NCI-H345 (cell line): ENCODE measurements around the gene COL7A1.

Experiments used
- DNase-seq: peaks from one replicate; lab custom pipeline; 2025; lab: John Stamatoyannopoulos, UW

COL7A1 gene

DNA sequence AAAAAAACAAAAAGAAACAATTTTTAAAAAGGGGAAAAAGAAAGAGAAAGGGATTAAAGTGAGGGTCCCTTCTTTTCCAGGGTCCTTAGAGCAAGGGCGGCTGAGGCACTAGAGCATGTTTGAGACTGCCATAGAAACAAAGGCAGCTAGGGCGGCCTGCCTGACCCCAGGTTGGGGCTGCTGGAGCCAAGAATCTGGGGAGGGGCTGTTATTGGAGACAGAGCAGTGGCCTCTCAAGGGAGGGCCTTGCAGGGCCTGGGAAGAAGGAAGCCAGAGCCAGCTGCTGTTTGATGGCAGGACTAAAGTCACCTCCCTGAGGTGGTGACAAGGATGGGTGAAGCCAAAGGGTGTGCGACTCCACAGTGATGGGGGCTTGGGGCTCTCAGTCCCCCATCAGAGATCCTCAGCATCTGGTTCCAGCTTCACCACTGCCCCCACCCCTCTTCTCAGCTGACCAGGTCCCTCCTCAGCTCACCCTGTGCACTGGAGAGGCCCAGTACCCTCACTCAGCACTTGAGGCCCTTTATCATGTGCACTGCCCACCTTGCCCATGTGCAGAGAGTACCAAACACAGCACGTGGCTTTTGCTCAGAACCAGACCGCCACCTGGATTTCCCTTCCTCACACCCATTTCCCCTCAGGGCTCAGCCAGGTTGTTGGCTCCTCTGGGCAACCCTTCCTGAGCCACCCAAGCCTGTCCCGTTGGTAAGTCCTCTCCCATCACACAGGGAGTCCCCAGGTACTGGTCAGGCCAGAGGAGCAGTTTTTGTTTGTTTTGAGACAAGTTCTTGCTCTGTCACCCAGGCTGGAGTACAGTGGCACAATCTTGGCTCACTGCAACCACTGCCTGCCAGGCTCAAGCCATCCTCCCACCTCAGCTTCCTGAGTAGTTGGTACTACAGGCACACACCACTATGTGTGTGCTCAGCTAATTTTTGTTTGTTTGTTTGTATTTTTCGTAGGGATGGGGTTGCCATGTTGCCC, 24.7 kb upstream of the COL7A1 start:
- DNase-seq = no peak

DNA sequence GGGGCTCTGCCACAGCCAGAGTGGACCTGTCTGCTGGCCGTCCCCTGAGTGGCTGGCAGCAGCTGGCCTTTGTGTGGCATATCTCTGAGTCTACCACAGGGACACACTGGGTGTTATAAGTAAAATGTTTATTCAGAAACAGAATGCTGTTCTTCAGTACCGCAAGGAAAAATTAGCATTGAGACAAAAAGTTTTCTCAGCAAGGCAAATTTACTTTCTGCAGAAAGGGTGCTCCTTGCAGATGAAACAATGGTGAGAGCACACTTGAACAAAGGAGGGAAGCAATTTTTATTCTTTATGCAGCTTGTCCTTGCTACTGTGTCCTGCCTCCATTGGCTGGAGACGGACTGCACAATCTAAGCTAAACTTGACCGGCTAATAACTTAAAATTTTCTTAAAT, 22.4 kb upstream of the COL7A1 start:
- no peak for DNase-seq

DNA sequence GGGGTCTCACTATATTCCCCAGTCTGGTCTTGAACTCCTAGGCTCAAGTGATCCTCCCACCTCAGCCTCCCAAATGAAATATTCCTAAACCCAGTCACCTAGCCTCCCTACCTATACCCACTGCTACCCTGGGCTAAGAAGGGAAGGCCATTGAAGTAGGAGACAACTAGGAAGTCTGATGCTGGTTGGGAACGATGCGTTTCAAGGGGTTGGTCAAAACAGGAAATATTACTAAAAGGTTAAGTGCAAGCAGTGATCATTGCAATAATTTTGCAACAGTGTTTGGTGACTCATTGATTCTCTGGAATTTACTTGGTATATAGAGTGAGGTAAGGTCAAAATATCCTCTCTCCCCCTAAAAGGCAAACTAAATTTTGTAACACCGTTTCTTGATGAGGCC, 18.9 kb upstream of the COL7A1 start:
- no peak for DNase-seq

DNA sequence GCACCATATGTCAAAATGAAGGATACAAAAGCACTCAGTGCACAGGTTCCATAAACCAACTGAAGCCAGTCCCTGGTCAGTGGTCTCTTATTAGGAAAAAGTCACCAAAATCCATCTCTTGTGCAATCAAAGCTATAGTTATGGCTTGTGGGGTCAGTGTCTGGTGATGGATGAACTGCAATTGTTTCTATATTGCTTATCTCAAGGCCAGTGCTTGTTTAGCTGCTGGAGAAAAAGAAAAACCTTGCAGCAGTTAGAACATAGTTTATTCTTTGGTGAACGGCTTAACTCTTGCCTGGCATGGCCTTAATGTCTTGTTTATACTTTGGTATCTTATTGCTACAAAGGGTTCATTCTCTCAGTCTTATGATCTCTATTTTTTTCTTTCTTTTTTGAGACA, 17.2 kb upstream of the COL7A1 start:
- no peak for DNase-seq

DNA sequence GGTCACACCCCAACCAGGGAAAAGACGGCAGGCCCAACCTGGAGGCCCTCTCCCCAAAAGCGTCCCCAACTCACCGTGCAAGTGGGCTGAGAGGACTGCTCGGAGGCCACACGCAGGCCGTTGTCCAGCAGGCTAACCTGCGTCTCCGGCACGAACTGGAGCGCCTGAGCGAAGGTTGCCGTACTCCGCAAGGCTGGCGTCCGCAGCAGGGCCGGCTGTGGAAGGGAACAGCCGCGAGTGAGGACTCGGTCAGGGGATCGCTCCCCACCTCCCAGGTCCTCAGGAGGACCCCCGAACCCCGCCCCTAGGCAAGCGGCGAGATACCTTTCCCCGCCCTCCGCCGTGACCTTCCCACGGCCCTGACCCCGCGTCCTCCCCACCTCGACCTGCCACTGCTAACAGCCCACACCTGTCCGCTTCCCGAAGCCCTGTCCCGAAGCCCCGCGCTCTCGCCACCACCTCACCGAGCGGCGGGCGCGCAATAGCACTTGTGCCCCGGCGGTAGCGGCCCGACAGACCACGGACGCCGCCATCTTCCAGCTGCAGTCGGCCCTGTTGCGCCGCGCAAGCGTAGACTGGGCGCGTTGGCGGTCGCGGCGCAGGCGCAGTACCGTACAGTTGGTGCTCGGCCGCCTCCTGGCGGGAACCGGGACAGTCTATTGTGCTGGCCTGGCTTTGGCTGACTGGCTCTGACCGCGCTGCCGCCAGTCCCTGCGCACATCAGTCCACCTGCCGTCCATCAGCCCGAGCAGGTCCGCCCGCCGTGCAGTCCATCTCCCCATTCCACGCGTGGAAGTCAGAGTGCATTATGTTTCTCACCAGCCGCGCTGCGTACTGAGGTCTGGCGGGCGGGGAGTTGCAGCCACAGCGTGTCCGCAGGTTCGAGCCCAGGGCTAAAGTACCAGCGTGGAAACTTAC, 14.2 kb upstream of the COL7A1 start, which contains the start of gene UQCRC1:
Gene UQCRC1 (minus strand): TSS at position 559 of the 918 bp plus-strand sequence. CDS start 26 bp downstream, at position 533.
- DNase-seq = peak; percentile 87

DNA sequence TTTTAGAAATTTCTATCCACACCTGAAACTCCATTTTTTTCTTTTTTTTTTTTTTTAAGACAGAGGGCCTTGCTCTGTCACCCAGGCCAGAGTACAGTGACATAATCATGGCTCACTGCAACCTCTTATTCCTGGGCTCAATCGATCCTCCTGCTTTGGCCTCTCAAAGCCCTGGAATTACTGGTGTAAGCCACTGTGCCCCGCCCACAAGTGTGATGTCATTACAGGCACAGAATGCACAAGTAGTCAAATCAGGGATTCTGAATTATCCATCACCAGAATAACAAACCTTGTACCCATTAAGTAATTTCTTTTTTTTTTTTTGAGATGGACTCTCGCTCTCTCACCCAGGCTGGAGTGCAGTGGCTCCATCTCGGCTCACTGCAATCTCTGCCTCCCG, 12.4 kb upstream of the COL7A1 start:
- no peak for DNase-seq

DNA sequence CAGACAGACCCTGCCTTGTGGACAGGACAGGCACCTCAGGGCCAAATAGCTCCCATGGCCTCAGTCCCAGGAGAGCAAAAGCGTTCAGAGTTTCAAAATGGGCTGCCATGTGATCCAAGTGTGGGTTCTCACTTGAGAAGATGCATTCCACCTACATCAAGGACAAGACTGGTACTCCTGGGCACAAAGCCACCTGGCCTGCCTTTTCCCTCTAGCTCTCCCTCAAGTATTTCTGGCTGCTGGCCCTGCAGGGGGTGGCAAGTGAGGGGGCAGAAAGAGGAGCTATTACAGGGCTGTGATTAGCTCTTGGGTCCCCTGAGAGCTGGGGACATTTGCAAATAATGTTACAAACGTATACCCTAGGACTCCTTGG, 6.5 kb upstream of the COL7A1 start:
- DNase-seq = no peak

DNA sequence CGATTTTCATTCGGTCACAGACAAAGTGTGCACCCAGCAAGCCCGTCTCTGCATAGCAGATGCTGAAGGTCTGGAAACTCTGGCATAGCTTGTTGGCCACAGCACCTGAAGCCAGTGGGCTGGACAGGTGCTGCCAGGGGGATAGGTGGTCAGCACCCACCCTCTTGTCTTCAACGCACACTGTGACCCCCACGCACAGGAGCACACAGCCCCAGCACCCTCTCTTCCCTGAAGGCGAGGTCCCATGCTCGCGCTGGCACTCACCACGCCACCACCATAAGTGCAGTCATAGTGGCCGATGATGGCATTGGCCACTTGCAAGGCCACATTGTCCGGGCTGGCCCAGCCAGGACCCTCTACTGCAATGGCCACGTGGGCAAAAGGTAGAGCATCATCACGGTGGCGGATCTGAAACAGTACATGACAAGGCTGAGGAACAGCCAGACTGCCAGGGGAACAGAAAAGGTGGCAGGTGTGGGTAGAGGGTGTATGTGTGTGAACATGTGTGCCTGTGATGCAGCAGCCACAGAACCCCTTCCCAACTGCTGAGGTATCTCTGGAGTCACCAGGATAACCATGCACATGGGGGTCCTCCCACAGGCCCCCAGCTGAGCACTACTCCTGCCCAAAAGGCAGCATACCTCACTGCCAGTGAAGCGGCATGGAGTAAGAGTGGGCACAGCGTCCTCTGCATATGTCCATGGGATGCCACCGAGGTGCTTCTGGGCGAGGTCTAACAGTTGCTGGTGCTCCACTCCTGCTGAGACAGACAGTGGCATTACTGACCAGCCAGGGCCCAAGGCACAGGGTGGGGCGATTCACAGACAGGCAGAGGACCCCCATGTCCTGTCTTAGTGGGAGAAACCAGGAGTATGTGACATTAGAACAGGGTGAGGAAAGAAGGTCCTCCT, 5.8 kb upstream of the COL7A1 start:
- no peak for DNase-seq

DNA sequence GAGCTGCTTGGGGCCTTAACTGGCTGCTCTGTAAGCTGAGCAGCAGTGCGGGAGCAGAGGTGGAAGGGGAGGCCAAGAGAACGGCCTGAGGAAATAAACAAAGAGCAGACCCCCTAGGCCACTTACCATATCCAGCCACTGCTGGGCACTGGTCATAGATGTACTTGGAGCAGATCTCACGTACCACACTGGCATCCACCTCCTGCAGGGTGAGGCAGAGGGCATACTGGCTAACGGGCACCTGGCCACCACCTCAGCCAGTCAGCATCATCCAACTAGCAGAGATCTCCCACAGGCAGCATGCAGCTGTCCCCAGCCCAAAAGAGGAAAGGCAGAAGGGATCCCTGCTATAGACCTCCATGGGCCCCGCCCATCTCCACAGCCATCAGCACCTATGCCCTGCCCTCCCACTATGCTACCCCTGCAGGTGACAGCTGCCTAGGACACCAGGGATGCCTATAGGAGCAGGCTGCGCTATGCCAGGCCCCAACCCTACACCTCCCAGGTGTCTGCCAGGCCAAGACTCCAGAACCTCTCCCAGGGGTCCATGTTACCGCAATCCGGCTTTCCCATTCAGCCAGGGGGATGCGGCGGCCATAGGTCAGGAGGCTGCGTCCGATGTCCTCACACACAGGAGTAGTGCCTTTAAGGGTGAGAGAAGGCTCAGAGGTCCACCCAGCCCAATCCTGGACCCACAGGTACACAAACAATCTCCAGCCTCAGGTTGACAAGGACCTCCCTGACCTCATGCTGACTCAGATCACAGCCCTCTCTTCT, 4.6 kb upstream of the COL7A1 start:
- DNase-seq = no peak

DNA sequence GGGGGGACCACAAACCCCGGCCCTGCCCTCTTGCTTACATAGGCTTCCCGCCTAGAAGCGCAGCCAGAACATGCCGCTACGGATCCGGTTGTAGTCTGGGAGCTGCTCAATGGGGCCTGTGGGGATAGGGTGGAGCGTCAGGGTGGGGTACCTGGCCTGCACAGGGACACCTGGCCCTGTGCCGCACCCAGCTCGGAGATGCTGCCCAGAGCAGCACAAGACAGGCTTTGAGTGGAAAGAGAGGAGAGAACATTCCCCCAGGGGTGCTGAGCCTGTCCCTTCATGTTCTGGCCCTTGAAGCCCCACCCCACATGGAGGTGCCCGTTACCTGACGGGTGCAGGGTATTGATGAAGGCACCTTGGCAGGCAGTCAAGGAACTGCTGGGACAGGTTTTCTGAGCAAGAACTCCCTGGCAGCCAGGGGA, 4.0 kb upstream of the COL7A1 start:
- no peak for DNase-seq

DNA sequence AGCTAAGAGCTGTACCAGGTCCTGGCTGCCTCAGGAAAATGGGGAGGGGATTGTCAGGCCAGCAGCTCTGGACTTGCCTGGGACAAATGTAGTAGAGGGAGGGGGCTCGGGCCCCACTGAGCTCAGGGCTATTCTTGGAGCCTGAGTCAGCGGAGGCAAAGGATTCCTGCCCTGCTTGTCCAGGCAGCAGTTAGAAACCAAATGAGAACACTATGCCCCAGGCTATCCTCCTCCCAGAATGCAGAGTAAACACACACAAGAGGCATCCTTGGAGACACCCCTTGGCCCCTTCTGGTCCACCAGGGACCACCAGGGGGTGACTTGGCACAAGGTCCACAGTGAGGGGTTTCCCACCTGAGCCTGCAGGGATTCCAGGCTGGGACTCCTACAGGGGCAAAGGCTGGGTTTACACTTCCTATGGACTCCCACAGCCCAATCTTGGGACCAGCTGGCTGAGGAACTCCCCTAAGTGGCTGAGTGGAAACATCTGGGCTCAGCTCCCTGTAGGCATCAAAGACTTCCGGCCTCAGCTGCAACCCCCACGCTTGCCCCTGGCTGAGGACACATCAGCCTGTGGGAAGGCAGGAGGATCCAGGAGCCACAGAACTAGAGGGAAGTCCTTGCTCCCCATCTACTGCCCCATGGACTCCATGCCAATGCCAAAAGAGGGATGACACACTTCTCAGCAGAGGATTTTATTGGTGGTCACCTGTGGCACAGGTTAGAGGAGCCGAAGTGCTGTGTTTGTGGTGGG, 3.4 kb upstream of the COL7A1 start:
- DNase-seq = no peak

DNA sequence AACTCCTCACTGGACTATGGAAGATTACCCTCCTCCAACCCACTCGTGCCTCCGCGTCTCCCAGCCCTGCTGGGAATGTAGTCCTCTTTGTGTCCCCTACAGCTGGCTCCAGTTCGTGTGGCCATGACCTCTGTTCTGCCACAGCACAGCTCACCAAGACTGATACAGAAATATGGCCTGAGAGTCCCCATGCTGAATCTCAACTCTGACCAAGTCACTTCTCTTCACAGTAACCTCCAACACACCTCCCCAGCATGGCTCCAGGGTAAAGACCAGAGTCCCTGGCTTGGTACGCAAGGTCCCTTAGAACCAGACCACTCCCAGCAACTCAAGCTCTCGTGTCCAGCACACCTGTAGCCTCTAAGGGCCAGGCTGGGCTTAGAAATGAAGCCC, 2.3 kb upstream of the COL7A1 start:
- no peak for DNase-seq

DNA sequence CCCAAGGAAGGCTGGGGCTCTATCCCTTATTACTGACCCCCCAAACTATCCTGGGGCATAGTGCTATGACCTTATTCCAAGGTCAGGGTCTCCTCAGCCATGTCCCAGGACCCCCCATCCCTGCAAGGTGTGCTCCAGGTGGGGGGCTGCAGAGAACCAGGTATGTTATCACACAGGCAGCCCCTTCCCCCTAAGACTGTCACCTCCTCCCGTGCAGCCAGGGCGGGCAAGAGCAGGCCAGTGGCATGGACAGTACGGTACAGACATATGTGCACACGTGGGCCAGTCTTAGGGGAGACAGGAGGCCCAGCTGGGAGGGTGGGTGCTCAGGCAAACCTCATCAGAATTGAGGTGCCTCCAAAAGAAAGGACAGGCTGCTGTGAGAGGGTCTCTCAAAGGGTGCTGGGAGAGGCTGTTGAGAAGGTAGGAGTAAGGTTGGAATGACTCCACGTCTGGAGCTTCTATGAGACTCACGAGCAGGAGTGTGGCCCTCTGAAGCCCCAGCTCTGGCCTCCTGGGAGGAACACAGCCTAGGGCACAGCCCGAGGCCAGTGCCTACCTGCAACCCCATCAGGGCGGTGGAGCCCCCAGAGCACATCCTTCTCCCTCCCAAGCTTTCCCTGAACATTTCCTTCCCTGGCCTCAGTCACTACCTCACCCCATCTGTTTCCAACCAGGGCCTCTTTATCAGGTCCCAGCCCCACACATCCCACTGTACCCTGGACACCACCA, 1.7 kb upstream of the COL7A1 start:
- DNase-seq = no peak

DNA sequence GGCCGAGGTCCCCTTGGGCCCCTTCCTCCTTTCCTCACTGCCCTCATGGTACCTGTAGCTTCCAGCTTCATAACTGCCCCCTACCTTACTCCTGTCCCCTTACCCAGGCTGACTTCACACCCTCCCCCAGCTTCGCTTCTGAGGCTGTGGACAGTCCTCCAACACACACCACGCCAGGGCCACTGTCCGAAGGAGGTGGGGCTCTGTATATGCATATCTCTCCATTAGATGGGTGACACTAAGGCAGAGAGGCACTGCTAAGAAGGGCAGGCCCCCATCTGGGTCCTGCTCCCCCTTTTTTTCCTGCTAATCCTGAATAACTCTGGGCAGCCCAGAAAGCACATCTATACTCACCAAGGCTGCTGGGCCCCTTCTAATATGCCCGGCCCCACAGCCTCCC, 1.0 kb upstream of the COL7A1 start:
- DNase-seq = no peak

DNA sequence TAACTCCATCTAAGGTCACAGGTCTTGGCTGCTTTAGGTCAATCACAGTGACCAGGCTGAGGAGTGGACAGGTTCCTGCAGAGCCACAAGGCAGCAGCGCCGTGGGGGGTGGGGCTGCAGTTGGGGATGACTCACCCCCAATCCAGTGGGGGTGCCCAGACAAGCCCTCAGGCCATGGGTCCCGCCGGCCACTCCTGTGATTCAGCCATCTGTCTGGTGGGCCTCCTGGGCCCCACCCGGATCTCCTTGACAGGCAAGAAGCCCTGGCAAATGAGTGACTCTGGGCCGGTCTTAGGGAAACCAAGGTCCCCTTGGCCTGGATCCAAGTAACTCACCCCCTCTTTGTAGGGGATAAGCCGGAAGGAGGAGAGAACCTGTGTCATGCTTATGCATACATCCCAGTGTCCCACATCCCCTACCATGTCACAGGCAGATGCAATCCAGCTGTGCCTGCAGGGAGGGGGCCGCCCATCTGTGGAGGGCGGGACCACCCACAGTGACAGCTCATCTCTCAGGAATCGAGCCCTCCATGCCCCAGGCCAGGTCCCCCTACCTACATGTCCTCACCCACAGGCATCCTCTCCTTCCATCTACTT, 495 bp upstream of the COL7A1 start:
- no peak for DNase-seq

DNA sequence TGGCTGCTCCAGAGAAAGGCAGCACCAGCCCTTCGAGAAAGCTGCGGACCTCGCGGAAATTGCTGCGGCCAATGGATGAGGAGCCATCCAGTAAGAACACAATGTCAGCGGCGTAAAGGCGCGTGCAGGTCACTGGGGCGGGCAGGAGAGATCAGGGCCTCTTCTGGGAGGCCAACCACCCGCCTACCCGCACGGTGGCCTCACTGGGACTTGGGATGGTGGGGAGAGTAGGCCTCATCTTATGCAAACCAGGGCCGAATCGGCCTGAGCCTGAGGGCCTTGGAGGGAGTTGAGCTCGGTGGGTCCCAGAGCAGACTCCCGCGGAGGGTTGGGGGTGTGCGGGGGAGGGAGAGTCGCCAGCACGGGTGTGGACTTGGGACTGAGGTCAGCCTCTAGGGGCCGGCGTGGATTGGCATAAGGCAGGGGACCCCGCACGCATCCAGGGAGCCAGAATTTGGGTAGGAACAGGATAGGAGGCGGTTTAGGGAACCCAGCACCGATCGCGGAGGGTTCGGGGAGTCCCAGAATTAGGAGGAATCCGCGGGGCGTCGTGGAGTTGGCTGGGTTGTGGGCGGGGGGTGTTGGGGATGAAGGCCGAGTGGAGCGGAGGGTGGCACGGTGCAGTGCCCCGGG, 596 bp downstream of the COL7A1 start:
- DNase-seq = no peak

DNA sequence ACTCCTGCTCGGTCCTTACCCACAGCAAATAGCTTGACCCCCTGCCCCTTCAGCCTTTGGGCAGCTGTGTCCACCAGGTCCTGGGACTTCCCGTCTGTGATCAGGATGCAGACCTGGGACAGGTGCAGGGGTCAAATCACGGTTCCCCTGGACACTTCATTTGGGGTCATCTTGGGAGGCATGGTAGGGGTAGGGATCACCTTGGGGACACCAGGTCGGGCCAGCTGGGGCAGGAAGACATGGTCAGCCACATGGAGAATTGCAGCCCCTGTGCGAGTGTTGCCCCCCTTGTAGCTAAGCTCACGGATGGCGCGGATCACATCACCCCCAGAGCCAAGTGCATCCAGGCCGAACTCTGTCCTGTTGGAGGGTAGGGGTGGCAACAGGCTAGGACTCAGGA, 1.8 kb downstream of the COL7A1 start:
- no peak for DNase-seq

DNA sequence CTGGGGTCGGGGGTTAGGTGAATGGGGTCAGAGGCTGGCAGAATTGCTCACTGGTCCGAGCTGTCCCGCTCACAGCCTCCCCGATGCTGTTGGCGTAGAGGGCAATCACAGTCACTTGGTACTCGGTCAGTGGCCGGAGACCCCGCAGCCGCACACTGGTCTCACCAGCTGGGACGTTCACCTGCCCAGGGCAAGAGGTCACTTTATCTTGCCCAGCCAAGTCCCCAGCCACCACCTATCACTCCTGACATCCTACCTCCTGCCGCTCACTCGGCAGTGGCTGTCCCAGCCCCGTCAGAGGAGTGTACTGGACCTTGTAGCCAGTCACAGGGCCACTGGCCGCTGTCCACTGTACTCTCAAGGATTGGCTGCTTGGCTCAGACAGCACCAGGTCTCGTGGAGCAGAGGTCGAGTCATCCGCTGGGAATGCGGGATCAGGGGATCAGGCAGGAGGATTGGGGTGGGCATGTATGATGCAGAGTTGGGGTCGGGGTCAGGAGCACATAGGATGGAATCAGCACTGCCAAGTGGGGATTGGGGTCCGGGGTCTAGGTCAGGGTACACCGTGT, 2.5 kb downstream of the COL7A1 start:
- no peak for DNase-seq
